OCI-LY7 (cell line): Measurements from ENCODE around the gene FKBP11. TPM values are rescaled to one million over a fixed set of nuclear protein-coding genes. Genes with fewer than 3 reads are reported as not detected.

Experiments
- Bru-seq: library from RNA; stranded (reverse); fragments of 400-500 nt; gene quantifications from one replicate; lab custom pipeline; 2021; lab: Mats Ljungman, UMichigan
- BruChase-seq, 2 experiments: library from RNA; stranded (reverse); fragments of 400-500 nt; gene quantifications; one replicate each; lab custom pipeline; 2021; lab: Mats Ljungman, UMichigan
- BruUV-seq: library from RNA; stranded (reverse); fragments of 400-500 nt; replicated peaks from 2 replicates; lab custom pipeline; 2021; lab: Mats Ljungman, UMichigan
- CTCF ChIA-PET: fragments of 300-600 bp; sonication (Branson Sonifier 250); formaldehyde crosslinking; loops from one replicate; lab custom pipeline; 2022; ENCODE audit warnings: antibody characterized with exemption; ENCODE audit not compliant: unreplicated experiment; lab: Charles Lee
- POLR2A ChIA-PET: fragments of 300-600 bp; sonication (Branson Sonifier 250); formaldehyde crosslinking; loops from one replicate; lab custom pipeline; 2022; ENCODE audit warnings: antibody characterized with exemption; lab: Charles Lee
- DNase-seq: peaks from one replicate; pipeline ENCODE4 v3.0.0-alpha.2; 2015; ENCODE audit warnings: low spot score
- H2AFZ ChIP-seq: fragments of 200-600 bp; sonication (generic), shearing (Covaris generic); 2 replicates; pipeline ENCODE4 v1.6.1; 2014; ENCODE audit warnings: mild to moderate bottlenecking, antibody characterized with exemption, low read length, moderate library complexity
- H3K27ac ChIP-seq: fragments of 200-600 bp; sonication (generic); 2 replicates; pipeline ENCODE4 v1.5.1; 2014; ENCODE audit warnings: mixed run types, low read depth, mild to moderate bottlenecking, moderate library complexity, low read length, inconsistent platforms; ENCODE audit not compliant: poor library complexity, severe bottlenecking
- H3K36me3 ChIP-seq: fragments of 200-600 bp; sonication (generic); 2 replicates; pipeline ENCODE4 v1.6.1; 2014; ENCODE audit warnings: mild to moderate bottlenecking, antibody characterized with exemption, low read length, moderate library complexity, mixed read lengths; ENCODE audit not compliant: insufficient read depth
- H3K4me1 ChIP-seq: fragments of 200-600 bp; sonication (generic); 2 replicates; pipeline ENCODE4 v1.5.1; 2014; ENCODE audit warnings: mild to moderate bottlenecking, low read length; ENCODE audit not compliant: insufficient read depth, poor library complexity, severe bottlenecking
- H3K4me2 ChIP-seq: fragments of 200-600 bp; sonication (generic); 2 replicates; pipeline ENCODE4 v1.6.1; 2014; ENCODE audit warnings: mild to moderate bottlenecking, low read length
- H3K4me3 ChIP-seq: fragments of 200-600 bp; sonication (generic); 2 replicates; pipeline ENCODE4 v1.5.1; 2014; ENCODE audit warnings: mild to moderate bottlenecking, low read depth, low read length; ENCODE audit not compliant: poor library complexity, severe bottlenecking
- H3K79me2 ChIP-seq: fragments of 200-600 bp; sonication (generic); 2 replicates; pipeline ENCODE4 v1.6.1; 2016; ENCODE audit warnings: low read depth, mild to moderate bottlenecking, low read length, moderate library complexity, mixed read lengths; ENCODE audit not compliant: insufficient read depth
- H3K9me2 ChIP-seq: fragments of 200-600 bp; sonication (generic); 2 replicates; pipeline ENCODE4 v1.6.1; 2016; ENCODE audit warnings: mild to moderate bottlenecking, low read length, mixed read lengths; ENCODE audit not compliant: insufficient read depth
- H3K9me3 ChIP-seq: fragments of 200-600 bp; sonication (generic); 2 replicates; pipeline ENCODE4 v1.6.1; 2014; ENCODE audit warnings: mild to moderate bottlenecking, mixed run types, low read length, mixed read lengths
- H4K20me1 ChIP-seq: fragments of 200-600 bp; sonication (generic); 2 replicates; pipeline ENCODE4 v1.6.1; 2014; ENCODE audit warnings: mild to moderate bottlenecking, antibody characterized with exemption, low read length, moderate library complexity, mixed read lengths; ENCODE audit not compliant: insufficient read depth
- EZH2phosphoT487 ChIP-seq: fragments of 200-600 bp; sonication (generic); IDR thresholded peaks from 2 replicates; pipeline ENCODE4 v1.6.1; 2018; ENCODE audit warnings: low read depth, borderline replicate concordance, mild to moderate bottlenecking, mixed run types, antibody characterized with exemption, low read length, moderate library complexity, mixed read lengths
- intact Hi-C: fragments of 100-400 bp; cut with micrococcal nuclease; formaldehyde crosslinking; loops from one replicate; pipeline ENCODE4 v1.10.0; 2022; ENCODE audit not compliant: unreplicated experiment
- long read RNA-seq: library from polyadenylated mRNA; stranded (forward); transcript quantifications from one replicate; pipeline ENCODE4 v2.0.0, GENCODE V29; 2022
- total RNA-seq, 2 experiments: library from RNA; depleted of rRNA in 1 of 2; stranded (reverse); fragments of >200 nt in 1 of 2; shearing (Covaris generic) in 1 of 2; gene quantifications; 2 replicates each; pipeline ENCODE4 v1.2.3, GENCODE V29; 2014 to 2022
- TF ChIP-seq, protein P1 (sequence below): fragments of 200-600 bp; sonication (generic); conservative IDR thresholded peaks from 2 replicates; pipeline ENCODE4 v1.5.1; 2014; ENCODE audit warnings: mild to moderate bottlenecking, antibody characterized with exemption, low read length, moderate library complexity, mixed read lengths

Gene FKBP11
- total RNA-seq (2014; rRNA removed; shearing (Covaris generic)) = 18.7 TPM in 2 replicates
- 60.4 and 66.2 TPM in 2 replicates for total RNA-seq (2022)
- Bru-seq, nascent RNA = percentile 90 among the genes with signal in this experiment
- percentile 97 among the genes with signal in this experiment for BruChase-seq, experiment 1, labeled RNA remaining after a 6-hour chase
- BruChase-seq, experiment 2, labeled RNA remaining after a 2-hour chase = percentile 95 among the genes with signal in this experiment
- long read RNA-seq, full-length matches to known transcripts = 54 of 71 reads
- long read RNA-seq, partial matches to known transcripts = 12 of 71 reads
- long read RNA-seq, other reads (novel, unspliced or antisense) = 5 of 71 reads

DNA sequence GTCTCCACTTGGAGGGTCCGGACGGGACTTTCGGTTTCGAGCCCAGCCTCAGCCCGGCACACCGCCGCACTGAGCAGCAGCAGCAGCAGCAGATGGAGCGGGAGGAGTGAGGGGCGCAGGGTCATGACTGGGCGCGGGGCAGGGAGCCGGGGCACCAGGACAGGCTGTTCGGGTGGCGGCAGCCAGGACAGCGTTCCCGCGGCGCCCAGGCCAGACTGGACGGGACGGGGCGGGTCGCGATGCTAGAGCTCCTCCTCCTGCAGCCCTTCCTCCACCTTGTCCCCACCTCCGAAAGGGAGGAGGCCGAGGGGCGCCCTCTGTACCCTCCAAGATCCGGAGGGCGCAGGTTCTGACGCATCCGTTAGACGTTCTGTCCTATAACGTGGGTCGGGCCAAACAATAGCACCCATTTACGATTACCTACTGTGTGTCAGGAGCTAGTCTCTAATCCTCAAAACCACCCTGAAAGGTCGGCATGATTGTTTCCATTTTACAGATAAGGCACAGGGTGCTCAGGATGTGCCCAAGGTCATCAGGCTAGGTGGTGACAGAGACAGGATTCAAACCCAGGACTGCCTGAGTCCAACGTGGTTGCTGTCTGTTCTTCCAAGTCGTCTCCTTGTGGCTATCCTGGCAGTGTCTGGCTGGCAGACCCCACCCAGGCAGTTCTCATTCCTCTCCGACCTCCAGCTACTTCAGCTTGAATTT lies at the start of gene FKBP11:
TSS of gene FKBP11 (minus strand) at position 189 of the 708 bp plus-strand sequence. CDS start at position 125, 64 bp downstream.
- H3K9me2 ChIP-seq = no peaks in the 10 kb centered on the region
- peak within 1 kb of the TSS; percentile 84 for H2AFZ ChIP-seq
- peak within 1 kb of the TSS; percentile 82 for H3K4me3 ChIP-seq
- DNase-seq = peak; percentile 80
- no peaks in the 10 kb centered on the region for H3K9me3 ChIP-seq
- ChIA-PET POLR2A (interaction anchor here (0.6 to 2.8 kb wide), 12 partner anchors 11 to 924 kb away, joined by 3 to 14 read pairs (median 4); partner anchors contain the start of genes ARF3 and DDX23), CTCF (interaction anchor here (0.6 to 1.6 kb wide), 9 partner anchors 11 to 73 kb away, joined by 3 to 5 read pairs (median 3); partner anchors contain the start of gene ARF3)
- H3K27ac ChIP-seq = peak within 1 kb of the TSS; percentile 46
- TF ChIP-seq, protein P1, sequence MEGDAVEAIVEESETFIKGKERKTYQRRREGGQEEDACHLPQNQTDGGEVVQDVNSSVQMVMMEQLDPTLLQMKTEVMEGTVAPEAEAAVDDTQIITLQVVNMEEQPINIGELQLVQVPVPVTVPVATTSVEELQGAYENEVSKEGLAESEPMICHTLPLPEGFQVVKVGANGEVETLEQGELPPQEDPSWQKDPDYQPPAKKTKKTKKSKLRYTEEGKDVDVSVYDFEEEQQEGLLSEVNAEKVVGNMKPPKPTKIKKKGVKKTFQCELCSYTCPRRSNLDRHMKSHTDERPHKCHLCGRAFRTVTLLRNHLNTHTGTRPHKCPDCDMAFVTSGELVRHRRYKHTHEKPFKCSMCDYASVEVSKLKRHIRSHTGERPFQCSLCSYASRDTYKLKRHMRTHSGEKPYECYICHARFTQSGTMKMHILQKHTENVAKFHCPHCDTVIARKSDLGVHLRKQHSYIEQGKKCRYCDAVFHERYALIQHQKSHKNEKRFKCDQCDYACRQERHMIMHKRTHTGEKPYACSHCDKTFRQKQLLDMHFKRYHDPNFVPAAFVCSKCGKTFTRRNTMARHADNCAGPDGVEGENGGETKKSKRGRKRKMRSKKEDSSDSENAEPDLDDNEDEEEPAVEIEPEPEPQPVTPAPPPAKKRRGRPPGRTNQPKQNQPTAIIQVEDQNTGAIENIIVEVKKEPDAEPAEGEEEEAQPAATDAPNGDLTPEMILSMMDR = no peak; the same call in 1 of the 2 replicates
- no peak for TF ChIP-seq EZH2phosphoT487
- H3K4me2 ChIP-seq = peak within 1 kb of the TSS; percentile 78
- H4K20me1 ChIP-seq = no peaks in the 10 kb centered on the region
- no peaks in the 10 kb centered on the region for H3K79me2 ChIP-seq
- peaks cover 36% of the 10 kb centered on the region for H3K36me3 ChIP-seq
- BruUV-seq = no TSS peak
- H3K4me1 ChIP-seq = peaks cover 14% of the 10 kb centered on the region
- intact Hi-C loops = loop anchor here (2.0 kb wide), 2 partner anchors 31 to 63 kb away; partner anchors contain the start of gene ARF3

DNA sequence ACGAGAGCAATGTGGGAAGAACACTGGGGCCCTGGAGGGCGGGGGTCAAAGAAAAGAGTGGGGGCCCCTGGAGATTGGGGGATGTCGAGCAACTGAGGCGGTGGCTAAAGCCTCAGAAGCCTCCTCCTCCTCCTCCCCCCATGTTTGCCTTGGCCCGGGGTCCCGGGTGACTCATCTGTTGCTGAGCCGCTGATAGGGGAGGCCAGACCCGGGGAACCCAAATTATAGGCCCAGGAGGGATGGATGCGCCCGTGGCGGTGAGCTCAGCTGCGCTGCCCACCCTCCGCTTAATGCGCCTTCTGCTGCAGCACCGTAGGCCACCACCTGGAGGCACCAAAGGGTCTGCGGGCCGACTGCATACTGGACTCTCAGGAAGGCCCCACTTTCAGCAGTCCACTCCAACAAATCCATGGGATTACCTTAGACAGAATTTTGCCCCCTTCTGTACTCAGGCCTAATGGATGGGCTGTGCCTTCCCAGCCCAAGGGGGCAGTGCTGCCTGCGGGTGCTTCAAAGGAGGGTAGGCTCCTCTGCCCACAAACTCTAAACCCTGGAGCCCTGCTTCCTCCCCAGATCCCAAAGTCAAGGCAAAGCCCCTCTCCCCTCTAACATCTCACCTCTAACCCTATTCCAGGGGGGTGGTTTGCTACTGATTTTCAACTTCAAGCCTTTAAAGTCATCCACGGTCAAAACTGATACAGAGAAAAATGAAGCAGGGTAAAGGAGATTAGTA lies 48.8 kb upstream of the FKBP11 start:
- DNase-seq = no peak
- Histone ChIP-seq H3K4me2 (no peak overlapping the region), H3K27ac (no peak overlapping the region), H3K9me3 (no peaks in the 10 kb centered on the region), H3K4me3 (no peak overlapping the region), H2AFZ (no peak overlapping the region), H3K9me2 (no peaks in the 10 kb centered on the region), H4K20me1 (no peaks in the 10 kb centered on the region; the same call in 1 of the 2 replicates), H3K79me2 (no peaks in the 10 kb centered on the region), H3K36me3 (no peaks in the 10 kb centered on the region), H3K4me1 (peaks cover 6% of the 10 kb centered on the region)
- no TSS peak for BruUV-seq
- CTCF ChIA-PET = no interaction called here
- TF ChIP-seq, protein P1 = peak; percentile 60
- TF ChIP-seq EZH2phosphoT487 = no peak
- POLR2A ChIA-PET = no interaction called here
- intact Hi-C loops = no loop called here
